Superior temporal gyrus (tissue), 1 donor: ENCODE data around the gene DYNC1LI1.

Source experiments
- DNase-seq: peaks from one replicate; pipeline ENCODE4 v3.0.0-alpha.2; 2016; ENCODE audit errors: extremely low spot score

The DYNC1LI1 gene

DNA sequence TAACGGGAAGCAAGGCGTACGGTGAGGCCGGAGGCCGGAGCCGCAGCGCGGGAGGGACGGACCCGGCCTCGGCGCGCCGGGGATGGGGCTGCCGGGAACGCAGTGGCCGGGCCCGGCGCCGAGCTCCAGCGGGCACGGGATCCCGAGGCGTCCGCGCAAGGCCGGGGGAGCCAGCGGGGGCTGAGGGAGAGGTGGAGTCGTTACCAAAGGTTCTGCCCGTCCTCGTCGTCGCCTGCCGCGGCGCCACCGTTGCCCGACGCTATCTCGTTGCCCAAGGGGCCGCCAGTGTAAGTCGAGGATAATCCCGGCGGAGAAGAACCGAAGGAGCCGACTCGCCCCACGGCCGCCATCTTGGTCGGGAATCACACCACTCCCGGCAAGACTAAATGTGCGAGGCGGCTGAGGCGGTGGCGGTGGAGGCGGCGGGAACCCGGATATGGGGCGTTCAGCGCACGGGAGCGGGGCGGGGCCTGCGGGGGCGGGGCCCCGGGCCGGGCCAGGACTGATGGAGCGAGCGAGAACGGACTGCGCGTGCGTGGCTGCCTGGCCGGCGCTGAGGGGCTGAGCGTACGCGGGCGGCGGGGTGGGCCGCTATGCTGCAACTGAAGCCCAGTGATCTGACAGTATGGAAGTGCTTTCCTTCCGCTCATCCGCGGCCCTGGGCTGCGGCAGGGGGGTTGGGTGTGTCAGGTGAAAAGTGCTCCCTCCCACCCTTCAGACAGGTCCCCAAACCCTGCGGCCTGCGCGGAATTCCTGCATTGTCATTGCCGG, at the start of gene DYNC1LI1:
Gene DYNC1LI1 (minus strand): TSS at position 438 of the 771 bp plus-strand sequence. CDS start 88 bp downstream, at position 350.
- peak; percentile 89 for DNase-seq

DNA sequence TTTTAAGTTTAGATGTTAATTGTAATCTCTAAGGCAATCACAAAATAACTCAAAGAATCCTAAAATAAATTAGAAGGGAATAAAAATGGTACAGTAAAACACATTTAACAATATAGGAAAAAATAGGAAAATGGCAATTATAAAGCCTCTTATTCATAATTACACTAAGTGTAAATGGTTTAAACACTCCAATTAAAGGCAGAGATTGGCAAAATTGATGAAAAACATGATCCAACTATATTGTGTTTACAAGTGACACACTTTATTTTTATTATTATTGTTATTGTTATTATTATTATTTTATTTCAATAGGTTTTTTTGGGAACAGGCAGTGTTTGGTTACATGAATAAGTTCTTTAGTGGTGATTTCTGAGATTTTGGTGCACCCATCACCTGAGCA, 48.7 kb upstream of the DYNC1LI1 start:
- DNase-seq, result no peak

DNA sequence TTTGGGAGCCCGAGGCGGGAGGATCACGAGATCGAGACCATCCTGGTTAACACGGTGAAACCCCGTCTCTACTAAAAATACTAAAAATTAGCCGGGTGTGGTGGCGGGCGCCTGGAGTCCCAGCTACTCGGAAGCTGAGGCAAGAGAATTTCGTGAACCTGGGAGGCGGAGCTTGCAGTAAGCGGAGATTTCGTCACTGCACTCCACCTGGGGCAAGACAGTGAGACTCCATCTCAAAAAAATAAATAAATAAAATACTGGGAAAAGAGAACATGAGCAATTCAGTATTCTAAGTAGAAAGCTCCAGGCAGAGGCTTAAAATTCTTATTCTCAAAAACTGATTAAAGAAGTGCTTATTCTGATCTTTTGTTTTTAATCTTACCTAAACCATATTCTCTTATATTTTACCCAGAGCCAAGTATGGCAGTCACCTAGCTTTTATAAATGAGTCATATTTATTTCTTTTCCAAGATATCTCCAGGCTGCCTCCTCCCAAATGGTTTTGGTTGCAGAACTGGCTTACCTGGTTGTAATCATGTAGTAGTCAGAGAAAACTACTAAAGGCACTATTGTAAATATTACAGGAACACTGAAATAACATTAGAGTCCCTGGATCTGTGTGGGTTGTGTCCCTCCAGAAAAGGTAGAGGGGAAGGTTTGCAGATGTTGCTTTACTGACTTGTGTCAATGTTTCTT, 45.8 kb upstream of the DYNC1LI1 start:
- no peak for DNase-seq

DNA sequence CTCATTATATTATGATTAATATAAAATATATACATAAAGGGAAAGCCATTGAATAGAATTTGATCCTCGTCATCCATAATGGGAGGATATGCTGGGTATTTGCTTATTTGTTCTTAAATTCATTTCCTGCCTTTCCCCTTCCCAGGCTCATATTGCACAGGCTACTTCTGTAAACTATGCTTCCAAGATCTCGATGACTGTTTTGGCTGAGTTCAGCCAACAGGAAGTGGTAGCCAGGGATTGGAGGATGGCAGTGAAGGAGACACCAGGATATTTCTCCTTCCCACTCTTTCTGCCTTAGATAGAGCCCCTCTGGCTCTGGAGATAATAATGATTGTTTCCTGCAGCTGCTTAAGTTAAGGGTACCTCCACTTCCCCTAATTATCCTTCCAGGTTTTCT, 44.3 kb upstream of the DYNC1LI1 start:
- DNase-seq, result no peak

DNA sequence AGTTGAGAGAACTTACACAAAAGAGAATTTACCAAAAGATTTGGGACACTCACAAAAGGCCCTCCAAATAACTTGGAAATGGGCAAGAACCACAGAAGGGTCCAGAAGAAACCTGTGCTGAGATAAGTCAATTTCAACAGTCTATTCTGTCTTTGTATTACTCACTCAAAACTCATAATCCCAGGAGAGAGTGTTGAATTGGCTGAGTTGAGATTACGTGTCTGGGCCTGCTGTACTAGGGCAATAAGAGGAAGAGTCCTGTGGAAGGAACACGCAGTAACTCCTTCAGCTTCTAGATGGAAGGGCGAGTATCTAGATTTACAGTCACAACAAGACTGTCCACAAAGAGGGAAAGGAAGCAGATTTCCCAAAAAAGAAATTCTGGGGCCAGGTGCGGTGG, 42.5 kb upstream of the DYNC1LI1 start:
- DNase-seq, result no peak

DNA sequence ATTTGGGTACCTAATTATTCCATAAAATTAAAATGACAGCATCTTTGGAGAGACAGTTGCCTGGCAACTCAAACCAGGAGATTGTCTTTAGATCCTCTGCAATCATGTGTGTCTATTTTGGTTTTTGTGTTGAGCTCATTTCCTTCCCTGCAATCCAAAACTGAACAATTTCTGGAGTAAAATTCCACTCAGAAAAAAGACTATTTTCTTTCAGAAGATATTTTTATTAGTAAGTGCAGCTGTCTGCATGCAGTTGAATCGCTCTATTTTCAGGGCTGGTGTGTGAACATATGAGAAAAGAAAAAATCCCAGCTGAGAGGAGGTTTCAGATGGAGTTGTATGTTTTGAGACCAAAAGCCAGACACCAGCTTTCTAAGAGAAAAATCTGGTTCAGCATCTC, 41.9 kb upstream of the DYNC1LI1 start:
- DNase-seq, result peak; percentile 78

DNA sequence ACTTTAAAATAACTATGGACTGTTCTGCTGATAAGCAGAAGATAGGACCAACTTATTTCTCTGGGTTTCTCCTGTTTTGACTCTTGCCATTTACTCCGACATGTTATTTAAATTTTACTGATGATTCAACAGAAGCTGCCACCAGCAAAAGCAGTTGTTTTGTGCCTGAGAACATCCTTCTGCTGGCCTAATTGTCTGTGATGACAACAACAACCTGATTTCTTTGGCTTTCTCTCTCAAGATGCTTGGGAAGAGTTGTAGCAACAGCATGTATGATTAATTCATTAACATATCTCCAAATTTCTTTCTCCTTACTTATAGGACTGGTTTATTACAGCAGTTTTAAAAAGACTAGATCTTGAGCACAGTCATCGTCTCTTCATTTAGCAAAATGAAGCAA, 36.9 kb upstream of the DYNC1LI1 start:
- DNase-seq, result peak; percentile 22

DNA sequence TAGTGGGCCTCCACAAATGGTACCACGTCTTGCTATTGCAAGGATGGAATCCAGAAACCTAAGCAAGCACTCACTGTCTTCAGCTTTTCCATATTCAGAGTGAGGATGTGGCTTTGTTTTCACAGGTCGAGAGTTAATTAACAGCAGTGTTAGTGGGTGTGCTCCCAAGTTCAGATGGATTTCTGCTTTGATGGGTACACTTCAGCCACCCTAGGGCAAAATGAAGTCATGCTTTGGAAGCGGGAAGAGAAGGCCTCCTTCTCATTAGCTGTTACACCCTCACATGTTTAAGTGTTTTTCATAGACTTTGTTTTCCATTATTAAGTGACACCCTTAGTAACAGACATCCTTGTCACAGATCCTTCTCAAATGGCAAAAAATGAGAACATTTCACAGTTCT, 36.3 kb upstream of the DYNC1LI1 start:
- no peak for DNase-seq

DNA sequence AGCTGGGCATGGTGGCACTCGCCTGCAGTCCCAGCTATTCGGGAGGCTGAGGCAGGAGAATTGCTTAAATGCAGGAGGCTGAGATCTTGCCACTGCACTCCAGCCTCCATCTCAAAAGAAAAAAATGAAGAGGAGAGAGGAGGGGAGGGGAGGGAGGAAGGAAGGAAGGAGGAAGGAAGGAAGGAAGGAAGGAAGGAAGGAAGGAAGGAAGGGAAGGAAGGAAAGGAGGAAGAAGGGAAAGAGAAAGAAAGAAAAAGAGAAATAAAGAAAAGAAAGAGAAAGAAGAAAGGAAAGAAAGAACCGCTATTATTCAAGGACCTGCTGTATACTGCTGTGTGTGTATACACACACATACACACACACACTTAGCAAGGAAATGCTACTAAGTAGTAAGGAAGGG, 35.6 kb upstream of the DYNC1LI1 start:
- DNase-seq, result no peak

DNA sequence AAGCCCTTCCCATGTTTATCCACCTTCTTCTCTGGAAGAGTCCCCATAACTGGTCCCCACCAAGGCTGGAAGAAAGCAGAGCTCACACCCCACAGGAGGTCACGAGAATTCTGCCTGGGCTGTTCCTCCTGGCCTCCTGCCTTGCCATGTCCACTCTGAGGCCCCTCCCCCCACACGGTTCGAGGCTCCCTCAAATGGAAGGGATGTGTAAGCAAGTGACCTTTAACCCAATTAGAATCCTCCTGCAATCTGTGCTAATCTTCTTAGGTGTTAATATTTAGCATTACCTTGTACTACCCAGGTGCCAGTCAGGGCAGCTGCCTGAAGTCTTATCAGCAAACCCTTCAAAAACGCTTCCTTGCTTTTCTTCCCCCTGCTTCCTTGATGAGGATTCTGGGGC, 32.4 kb upstream of the DYNC1LI1 start:
- no peak for DNase-seq

DNA sequence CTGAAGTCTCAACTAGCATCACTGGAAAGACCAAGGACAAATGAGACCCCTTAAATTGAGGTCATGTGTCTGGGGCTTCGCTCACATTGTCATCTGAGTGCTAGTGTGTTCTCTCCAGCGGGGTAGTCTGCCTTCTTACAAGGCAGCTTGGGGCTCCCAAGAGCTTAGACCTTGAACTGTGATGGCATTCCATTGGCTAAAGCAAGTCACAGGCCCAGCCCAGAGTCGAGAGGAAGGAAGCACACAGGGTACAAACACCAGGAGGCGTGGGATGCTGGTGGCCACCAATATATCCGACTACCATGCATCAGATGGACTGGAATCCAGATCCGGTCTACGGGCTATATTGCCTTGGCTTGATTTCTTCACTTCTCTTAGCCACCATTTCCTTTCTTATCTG, 31.5 kb upstream of the DYNC1LI1 start:
- no peak for DNase-seq

DNA sequence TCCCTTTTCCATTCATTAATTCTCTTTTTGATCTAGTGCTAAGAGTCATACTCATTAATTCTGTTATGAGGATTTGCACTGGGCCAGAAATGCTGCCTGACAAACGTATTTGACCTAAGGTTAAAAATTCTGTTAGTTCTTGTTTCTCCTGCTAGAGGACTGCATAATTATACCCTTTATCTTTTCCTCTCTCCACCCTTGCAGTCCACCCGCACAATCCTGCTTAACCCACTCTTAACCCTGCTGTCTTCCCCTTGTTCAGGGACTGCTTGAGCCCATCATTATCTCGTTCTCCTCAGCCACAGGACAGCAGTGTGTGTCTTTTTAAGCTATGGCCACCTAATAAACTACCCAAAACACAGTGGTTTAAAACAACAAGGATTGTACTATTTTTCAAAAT, 31.1 kb upstream of the DYNC1LI1 start:
- no peak for DNase-seq

DNA sequence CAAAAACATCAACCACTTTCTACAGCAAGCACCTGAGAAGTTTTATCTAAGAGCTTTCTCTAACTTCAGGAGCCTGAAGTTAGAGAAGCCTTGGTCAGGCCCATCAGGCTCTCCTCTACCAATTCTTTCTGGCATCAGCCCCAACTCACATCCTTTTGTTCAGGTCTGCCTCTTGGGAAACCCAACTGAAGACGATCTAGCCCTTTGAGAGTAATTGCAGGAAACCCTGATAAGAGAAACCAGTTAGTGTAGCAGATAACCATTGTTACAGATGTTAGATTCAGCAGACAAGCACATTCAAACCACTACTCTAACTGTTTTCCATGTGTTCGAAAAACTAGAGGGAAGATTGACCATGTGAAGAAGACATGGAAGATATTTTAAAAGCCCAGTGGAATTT, 27.0 kb upstream of the DYNC1LI1 start:
- DNase-seq, result no peak

DNA sequence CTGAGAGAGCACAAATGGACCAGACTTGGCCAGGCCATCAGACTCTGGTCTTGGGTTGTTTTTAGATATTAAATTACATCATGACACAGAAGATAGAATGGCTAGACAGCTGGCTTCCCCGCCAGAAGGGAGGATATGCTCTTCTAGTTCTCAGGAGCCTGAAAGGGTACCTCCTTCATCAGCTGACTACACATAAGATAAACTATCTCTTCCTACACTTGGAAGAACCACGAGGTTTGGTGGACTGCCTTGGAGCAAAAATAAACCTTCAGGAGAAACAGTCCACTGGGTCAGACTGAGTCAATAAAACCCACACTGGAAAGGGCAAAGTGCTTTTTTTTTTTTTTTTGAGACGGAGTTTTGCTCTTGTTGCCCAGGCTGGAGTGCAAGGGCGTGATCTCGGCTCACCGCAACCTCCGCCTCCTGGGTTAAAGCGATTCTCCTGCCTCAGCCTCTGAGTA, 26.3 kb upstream of the DYNC1LI1 start:
- DNase-seq, result no peak

DNA sequence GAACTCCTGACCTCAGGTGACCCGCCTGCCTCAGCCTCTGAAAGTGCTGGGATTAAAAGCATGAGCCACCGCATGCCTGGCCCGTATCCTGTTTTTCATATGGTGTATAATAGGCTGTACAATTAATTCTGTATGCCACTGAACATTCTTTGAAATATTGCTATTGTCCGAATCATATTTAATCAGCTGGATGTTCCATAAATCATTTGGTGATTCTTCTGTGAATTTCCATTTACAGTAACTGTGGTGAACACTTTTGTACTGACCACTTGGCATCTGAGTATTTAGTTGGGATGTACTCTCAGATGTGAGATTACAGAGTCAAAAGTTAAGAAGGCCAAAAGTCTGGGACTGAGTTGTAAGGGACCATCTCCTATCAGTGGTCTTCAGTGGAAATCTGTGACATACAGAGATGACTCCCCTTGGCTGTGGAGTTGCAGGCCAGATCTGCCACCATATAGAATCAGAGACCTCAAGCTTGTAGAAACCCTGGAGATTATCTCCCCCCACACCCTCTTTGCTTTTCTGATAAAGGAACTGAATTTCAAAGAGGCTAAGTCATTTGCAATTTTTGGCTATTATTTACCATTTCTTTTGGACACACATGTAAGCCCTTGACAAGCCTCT, 25.7 kb upstream of the DYNC1LI1 start:
- DNase-seq, result no peak

DNA sequence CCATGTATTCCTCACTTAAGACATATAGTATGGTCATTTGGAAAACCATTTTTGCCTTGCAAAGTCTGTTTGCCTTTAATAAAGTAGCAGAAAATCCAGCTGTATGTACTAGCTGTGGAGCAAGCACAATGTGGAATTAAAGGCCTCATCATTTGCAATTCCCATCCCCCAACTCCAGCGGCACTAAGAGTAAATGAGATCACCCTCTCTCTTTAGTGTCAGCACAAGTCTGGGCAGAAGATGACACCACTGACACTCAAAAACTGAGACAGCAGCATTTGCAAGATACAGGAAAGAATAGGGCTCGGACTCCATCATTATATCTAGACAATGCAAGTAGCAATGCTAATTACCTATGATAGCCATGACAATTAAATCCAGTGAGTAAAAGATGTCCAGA, 24.7 kb upstream of the DYNC1LI1 start:
- DNase-seq, result no peak

DNA sequence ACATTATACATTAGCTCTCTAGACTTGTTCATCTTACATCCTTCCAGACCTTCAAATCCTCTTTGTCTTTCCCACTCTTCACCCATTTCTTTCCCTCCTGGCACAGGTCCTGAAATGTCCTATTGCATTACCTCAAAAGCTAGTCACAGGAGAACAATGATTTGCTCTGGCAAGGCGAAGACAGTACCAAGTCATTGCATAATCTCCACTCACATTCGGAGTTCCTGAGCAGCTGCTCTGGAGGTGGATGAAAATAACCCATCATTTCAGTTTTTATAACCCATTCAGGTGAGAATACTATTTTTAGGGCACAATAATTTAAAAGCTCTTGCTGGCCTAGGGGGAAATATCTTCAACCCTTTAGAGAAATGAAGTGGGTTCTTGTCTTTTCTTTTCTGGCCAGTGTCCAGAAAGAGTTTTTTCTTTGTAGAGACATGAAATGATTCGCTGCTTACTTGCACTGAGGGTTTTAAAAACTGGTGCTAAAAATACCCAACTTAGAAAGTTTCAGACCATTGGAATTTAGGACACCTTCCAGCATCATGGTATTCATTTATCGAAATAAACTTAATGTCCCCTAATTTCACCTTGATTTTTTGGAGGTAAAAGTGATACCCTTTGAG, 23.4 kb upstream of the DYNC1LI1 start:
- DNase-seq, result peak; percentile 54

DNA sequence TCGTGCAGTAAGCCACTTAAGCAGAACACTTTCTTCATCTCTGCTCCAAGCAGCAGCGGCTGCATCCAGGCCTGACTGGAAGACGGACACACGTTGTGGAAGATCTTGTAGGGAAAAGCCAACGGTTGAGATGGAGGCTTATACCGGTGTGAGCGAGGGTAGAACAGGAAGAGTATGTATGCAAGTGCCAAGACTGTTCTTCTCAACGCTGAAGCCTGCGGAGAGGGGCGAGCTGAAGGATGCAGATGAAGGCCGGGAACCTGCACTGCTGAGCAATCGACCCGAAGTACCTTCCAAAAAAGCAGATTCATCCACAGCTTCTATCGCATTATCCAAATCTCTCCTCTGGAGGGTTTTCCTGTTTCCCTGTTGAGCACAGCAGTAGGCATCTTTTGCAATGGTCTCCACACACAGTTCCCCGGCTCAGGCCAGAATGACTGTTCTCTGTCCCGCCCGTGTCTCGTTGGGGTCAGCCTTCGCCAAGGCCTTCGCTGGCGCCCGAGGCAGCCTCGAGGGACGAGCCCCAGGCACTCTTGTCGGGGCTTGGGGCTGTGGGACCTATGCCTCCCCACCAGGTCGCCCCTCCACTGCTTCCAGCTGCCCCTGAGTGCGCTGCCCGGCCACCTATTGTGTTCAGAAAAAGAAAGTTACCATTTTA, 22.2 kb upstream of the DYNC1LI1 start:
- DNase-seq, result no peak

DNA sequence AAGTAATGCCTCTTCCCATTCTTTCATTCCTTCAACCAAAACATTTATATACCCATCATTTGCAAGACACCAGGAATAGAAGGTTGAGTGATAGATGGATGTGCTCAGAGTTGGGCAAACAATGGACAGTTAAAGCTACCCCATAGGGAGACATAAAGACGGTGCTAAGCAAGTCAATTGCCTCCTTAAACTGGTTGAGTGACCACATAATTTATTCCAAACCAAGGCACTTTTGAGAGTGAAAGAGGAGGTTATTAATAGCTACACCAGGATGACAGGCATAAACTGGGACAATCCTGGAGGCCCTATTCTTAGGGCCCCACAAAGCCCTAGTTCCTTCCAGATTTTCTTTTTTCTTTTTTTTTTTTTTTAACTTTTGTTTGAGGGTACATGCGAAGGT, 21.4 kb upstream of the DYNC1LI1 start:
- no peak for DNase-seq

DNA sequence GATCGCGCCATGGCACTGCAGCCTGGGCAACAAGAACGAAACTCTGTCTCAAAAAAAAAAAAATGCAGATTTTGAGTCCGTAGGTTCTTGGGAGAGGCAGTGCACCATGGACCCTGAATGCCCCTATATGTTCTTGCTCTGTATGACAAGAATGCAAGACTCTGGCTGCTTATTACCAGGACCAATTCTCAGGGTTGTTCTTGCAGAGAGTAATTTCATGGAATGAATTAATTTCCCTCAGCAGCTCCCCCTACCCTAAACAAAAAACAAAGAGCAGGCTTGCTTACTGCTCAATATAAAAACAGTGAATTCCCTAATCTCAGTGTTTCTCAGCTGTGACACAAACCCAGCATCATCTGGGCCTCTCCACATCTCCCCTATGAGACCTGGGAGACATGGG, 20.5 kb upstream of the DYNC1LI1 start:
- DNase-seq, result no peak

DNA sequence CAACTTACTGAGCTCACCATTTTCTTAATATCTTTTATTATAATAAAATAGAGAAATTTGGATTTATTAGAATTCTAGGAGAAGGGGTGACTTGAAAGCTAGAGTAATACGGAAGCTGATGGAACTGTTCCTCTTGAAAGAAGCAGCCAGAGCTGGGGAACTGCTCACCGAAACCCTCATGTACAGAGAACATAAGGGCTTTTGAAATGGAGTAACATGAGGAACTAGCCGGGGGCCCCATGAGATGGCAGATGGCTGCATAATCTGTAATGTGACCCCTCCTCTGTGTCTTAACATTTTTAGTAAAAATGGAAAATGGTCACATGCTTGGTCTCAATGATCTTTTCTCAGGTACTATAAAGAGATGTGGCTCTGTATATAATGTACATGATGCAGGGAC, 15.7 kb upstream of the DYNC1LI1 start:
- DNase-seq, result no peak

DNA sequence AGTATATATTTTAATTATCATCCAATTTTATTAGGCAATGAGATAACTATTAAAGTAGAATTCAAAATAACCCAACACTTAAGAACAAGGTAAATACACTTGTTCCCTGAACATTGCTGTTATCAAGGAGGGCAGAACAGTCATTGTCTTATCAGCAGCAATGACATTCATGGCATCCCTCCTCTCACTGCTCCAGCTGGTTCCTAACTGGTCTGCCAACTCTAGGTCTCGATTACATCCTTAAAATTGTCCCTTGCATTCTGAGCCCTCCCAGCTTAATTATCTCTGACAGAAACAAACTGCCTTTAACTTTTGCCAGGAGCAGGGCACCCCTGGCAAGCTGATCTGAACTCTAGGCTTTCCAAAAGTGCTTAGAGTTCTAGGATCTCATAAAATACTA, 14.0 kb upstream of the DYNC1LI1 start:
- no peak for DNase-seq
